ENCODE data around the gene TCF25.

TCF25 gene

GRCh38 chr16:89887243-89887642 lies 13.9 kb downstream of the TCF25 start:
- Histone ChIP-seq H3K9me3 (ENCODE audit: control insufficient read depth, insufficient read depth, low read depth, low read length) (no peaks in the 10 kb centered on the region), H3K4me3 (ENCODE audit: low read depth, low read length) (no peak overlapping the region), H3K36me3 (ENCODE audit: control insufficient read depth in 2 of 2, insufficient read depth in 1 of 2, low read length in 2 of 2) (peaks cover 27 to 83% of the 10 kb centered on the region in 2 experiments; a peak in 2 of 3 replicates), H3K27ac (ENCODE audit: extremely low read depth, low read depth, low read length) (no peak overlapping the region), H3K4me1 (ENCODE audit: control insufficient read depth, insufficient read depth, low read length) (no peaks in the 10 kb centered on the region)
- ChIA-PET POLR2A (interaction anchor here (1.4 kb wide), 1 partner anchor 14 kb away, joined by 6 read pairs; the partner anchor contains the start of gene TCF25), CTCF (interaction anchor here (1.0 kb wide), 1 partner anchor 27 kb away, joined by 5 read pairs; no protein-coding TSS in a partner anchor)
- TF ChIP-seq ZIC2 (tag by site-specific recombination; IDR thresholded peaks at IDR 0.05) (no peak), ZNF266 (tag by site-specific recombination; IDR thresholded peaks at IDR 0.05; ENCODE audit: low read depth) (no peak), ZBTB11 (tag by site-specific recombination; conservative IDR thresholded peaks at IDR 0.05; ENCODE audit: low read depth) (no peak), ZNF280C (tag by site-specific recombination; IDR thresholded peaks at IDR 0.05) (no peak), ZEB2 (tag by site-specific recombination; IDR thresholded peaks at IDR 0.05) (no peak), ZFP3 (tag by site-specific recombination; IDR thresholded peaks at IDR 0.05; ENCODE audit: low read depth) (no peak), ZNF146 (tag by site-specific recombination; IDR thresholded peaks at IDR 0.05) (no peak), ZBTB7A (tag by site-specific recombination; IDR thresholded peaks at IDR 0.05; ENCODE audit: low read depth) (no peak), SP2 (tag by site-specific recombination; IDR thresholded peaks at IDR 0.05) (no peak), HOXD13 (CRISPR knock-in tag; IDR thresholded peaks at IDR 0.05; ENCODE audit: borderline replicate concordance) (no peak), ZNF629 (tag by site-specific recombination; IDR thresholded peaks at IDR 0.05) (no peak), ZNF362 (tag by site-specific recombination; IDR thresholded peaks at IDR 0.05) (no peak), ZNF830 (tag by site-specific recombination; IDR thresholded peaks at IDR 0.05; ENCODE audit: low read depth) (no peak), CTCF (tag by site-specific recombination; IDR thresholded peaks at IDR 0.05) (no peak)

GRCh38 chr16:89890200-89890599 lies 16.8 kb downstream of the TCF25 start:
- Histone ChIP-seq H3K27ac (ENCODE audit: extremely low read depth, low read depth, low read length) (no peak overlapping the region), H3K4me3 (ENCODE audit: low read depth, low read length) (no peak overlapping the region), H3K36me3 (ENCODE audit: control insufficient read depth in 2 of 2, insufficient read depth in 1 of 2, low read length in 2 of 2) (peaks cover 22 to 83% of the 10 kb centered on the region in 2 experiments; a peak in 2 of 3 replicates), H3K9me3 (ENCODE audit: control insufficient read depth, insufficient read depth, low read depth, low read length) (no peaks in the 10 kb centered on the region), H3K4me1 (ENCODE audit: control insufficient read depth, insufficient read depth, low read length) (no peaks in the 10 kb centered on the region)
- ChIA-PET CTCF (no interaction called here), POLR2A (interaction anchor here (1.8 kb wide), 1 partner anchor 17 kb away, joined by 5 read pairs; the partner anchor contains the start of gene TCF25)
- TF ChIP-seq ATF2 (tag by site-specific recombination; IDR thresholded peaks at IDR 0.05; ENCODE audit: low read depth), result no peak
- no peak for TF ChIP-seq INSM2 (tag by site-specific recombination; IDR thresholded peaks at IDR 0.05)
- no peak for TF ChIP-seq ZNF366 (tag by site-specific recombination; conservative IDR thresholded peaks at IDR 0.05)
- TF ChIP-seq ZBTB8A (tag by site-specific recombination; IDR thresholded peaks at IDR 0.05), result no peak
- TF ChIP-seq ZNF660 (tag by site-specific recombination; IDR thresholded peaks at IDR 0.05), result no peak

Data from HEK293 (cell line).